Fibroblast of villous mesenchyme (primary cell): ENCODE measurements around the gene SREBF2. TPM values are rescaled to one million over a fixed set of nuclear protein-coding genes. Genes with fewer than 3 reads are reported as not detected.

Source experiments
- DNase-seq: peaks from one replicate; pipeline ENCODE4 v3.0.0-alpha.2; 2010; ENCODE audit warnings: low read depth
- H3K4me3 ChIP-seq: 2 replicates; pipeline ENCODE4 v1.5.1; 2011; ENCODE audit warnings: low read depth, mild to moderate bottlenecking, low read length
- CTCF ChIP-seq: IDR thresholded peaks from 2 replicates; pipeline ENCODE4 v1.5.1; 2012; ENCODE audit warnings: low read depth, mild to moderate bottlenecking, low read length; ENCODE audit not compliant: insufficient read depth
- total RNA-seq: library from RNA; depleted of rRNA; stranded (reverse); fragments of >200 nt; gene quantifications from 2 replicates; pipeline ENCODE4 v1.2.3, GENCODE V29; 2012

The SREBF2 gene
- total RNA-seq, 1 donor, result 83.3 TPM

GRCh38 chr22:41876275-41876674 lies 43.4 kb downstream of the SREBF2 start:
- TF ChIP-seq CTCF, result no peak
- no peak for DNase-seq
- H3K4me3 ChIP-seq, result no peak overlapping the region

- no peak for DNase-seq
- no peak overlapping the region for H3K4me3 ChIP-seq
- TF ChIP-seq CTCF, result no peak
These were observed 43.8 kb downstream of the SREBF2 start for GRCh38 chr22:41876675-41877074.

GRCh38 chr22:41880653-41881052 lies 47.7 kb downstream of the SREBF2 start:
- no peak overlapping the region for H3K4me3 ChIP-seq
- TF ChIP-seq CTCF, result no peak
- DNase-seq, result no peak

- DNase-seq, result no peak
- TF ChIP-seq CTCF, result no peak
- no peak overlapping the region for H3K4me3 ChIP-seq
These were observed 50.5 kb downstream of the SREBF2 start for GRCh38 chr22:41883400-41883799.

- no peak overlapping the region for H3K4me3 ChIP-seq
- no peak for TF ChIP-seq CTCF
- no peak for DNase-seq
These were observed 52.2 kb downstream of the SREBF2 start for GRCh38 chr22:41885116-41885515.

GRCh38 chr22:41885516-41885915 lies 52.6 kb downstream of the SREBF2 start:
- no peak overlapping the region for H3K4me3 ChIP-seq
- TF ChIP-seq CTCF, result no peak
- no peak for DNase-seq

GRCh38 chr22:41888627-41889200 lies 55.8 kb downstream of the SREBF2 start:
- H3K4me3 ChIP-seq, result no peak overlapping the region
- DNase-seq, result peak; percentile 39
- TF ChIP-seq CTCF, result no peak
